Amygdala (tissue), 56 donors: ENCODE data around the gene CSPG4.
A peak's percentile ranks its signal among the peaks of the same experiment; 100 is the strongest.
"Not testable (repeated sequence)": the region's sequence is repeated elsewhere in the genome, so short reads cannot be mapped to it uniquely, and the experiment has no call there.

Experiments used
- DNase-seq, 56 donors: peaks; one replicate each; lab custom pipeline; 2025; lab: John Stamatoyannopoulos, UW

Gene CSPG4

GRCh38 chr15:75693501-75694240, 19.0 kb downstream of the CSPG4 start:
- DNase-seq = peak in 1 of 56 donors; percentile 9

GRCh38 chr15:75693028-75693427, 19.6 kb downstream of the CSPG4 start:
- DNase-seq = not testable (repeated sequence)

- DNase-seq = not testable (repeated sequence)
These were observed 20.3 kb downstream of the CSPG4 start for GRCh38 chr15:75692311-75692710.

GRCh38 chr15:75689429-75689828, 23.2 kb downstream of the CSPG4 start:
- DNase-seq = not testable (repeated sequence)

GRCh38 chr15:75688831-75689230, 23.8 kb downstream of the CSPG4 start:
- DNase-seq = no peak

GRCh38 chr15:75688278-75688557, 24.4 kb downstream of the CSPG4 start:
- no peak for DNase-seq

- DNase-seq = no peak
These were observed 25.0 kb downstream of the CSPG4 start for GRCh38 chr15:75687486-75688277.

- peak in 42 of 56 donors; percentile 7 to 82 (median 39) for DNase-seq
These were observed 26.4 kb downstream of the CSPG4 start for GRCh38 chr15:75686212-75686642.

GRCh38 chr15:75685195-75685594, 27.5 kb downstream of the CSPG4 start:
- DNase-seq = no peak

- no peak for DNase-seq
These were observed 28.0 kb downstream of the CSPG4 start for GRCh38 chr15:75684648-75685047.

- peak in 35 of 56 donors; percentile 9 to 73 (median 26) for DNase-seq
These were observed 28.9 kb downstream of the CSPG4 start for GRCh38 chr15:75683646-75684312.

GRCh38 chr15:75682181-75683135, 30.2 kb downstream of the CSPG4 start:
- DNase-seq = no peak

GRCh38 chr15:75680007-75680789, 32.5 kb downstream of the CSPG4 start:
- DNase-seq = no peak

- not testable (repeated sequence) for DNase-seq
These were observed 34.3 kb downstream of the CSPG4 start for GRCh38 chr15:75678324-75678690.

GRCh38 chr15:75677465-75678323, 35.0 kb downstream of the CSPG4 start:
- no peak for DNase-seq

GRCh38 chr15:75676688-75677464, 35.8 kb downstream of the CSPG4 start:
- no peak for DNase-seq

- DNase-seq = peak in 3 of 56 donors; percentile 28 to 51 (median 38)
These were observed 36.9 kb downstream of the CSPG4 start for GRCh38 chr15:75675579-75676404.
